HFF-Myc (cell line): ENCODE results near the gene CPNE6.

ENCODE experiments used
- DNase-seq: peaks from one replicate; pipeline ENCODE4 v3.0.0-alpha.2; 2011; ENCODE audit warnings: low read depth; ENCODE audit errors: extremely low read depth
- H3K4me3 ChIP-seq: replicated peaks from 2 replicates; pipeline ENCODE4 v1.5.1; 2011; ENCODE audit warnings: low read depth, mild to moderate bottlenecking, control low read depth, low read length
- TF ChIP-seq, protein P1 (sequence below): IDR thresholded peaks from 2 replicates; pipeline ENCODE4 v1.5.1; 2012; ENCODE audit warnings: mild to moderate bottlenecking, low read depth, low read length, control low read depth; ENCODE audit errors: missing control alignments

CPNE6 gene

DNA sequence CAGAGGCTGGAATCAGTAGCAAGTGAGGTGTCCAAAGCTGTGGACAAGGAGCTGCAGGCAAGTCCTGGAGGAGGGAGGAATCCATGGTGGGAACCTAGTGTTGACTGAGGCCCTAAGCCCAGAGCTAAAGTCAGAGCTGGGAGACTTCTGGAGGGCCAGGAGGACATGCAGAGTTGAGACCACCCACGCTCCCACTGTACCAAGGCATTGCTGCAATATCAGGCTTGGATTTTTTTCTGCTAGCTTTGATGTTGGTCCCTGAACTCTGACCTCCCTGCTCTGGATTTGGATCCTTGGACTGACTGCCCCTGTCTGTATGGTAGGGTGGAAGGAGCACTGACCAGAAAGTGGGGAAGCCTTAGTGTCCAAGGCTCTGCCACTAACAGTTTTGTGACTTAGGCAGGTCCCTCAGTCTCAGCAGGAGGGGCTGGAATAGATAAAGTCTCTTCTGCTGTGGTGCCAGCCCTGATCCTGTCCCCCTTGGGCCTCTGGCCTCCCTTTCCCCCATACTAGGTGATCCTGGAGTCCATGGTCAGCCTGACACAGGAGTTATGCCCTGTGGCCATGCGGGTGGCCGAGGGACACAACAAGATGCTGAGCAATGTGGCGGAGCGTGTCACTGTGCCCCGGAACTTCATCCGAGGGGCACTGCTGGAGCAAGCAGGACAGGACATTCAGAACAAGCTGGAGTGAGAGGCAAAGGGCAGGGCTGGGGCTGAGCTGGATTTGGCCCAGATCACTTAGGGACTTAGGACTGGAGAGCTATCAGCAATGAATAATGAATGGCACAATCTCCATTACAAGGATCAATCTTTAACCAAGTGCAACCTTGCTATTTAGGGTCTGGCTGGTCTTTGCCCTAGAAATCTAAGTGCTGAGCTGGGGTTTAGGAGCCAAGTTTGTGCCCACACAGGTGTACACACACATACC, 10.1 kb upstream of the CPNE6 start:
- TF ChIP-seq, protein P1, sequence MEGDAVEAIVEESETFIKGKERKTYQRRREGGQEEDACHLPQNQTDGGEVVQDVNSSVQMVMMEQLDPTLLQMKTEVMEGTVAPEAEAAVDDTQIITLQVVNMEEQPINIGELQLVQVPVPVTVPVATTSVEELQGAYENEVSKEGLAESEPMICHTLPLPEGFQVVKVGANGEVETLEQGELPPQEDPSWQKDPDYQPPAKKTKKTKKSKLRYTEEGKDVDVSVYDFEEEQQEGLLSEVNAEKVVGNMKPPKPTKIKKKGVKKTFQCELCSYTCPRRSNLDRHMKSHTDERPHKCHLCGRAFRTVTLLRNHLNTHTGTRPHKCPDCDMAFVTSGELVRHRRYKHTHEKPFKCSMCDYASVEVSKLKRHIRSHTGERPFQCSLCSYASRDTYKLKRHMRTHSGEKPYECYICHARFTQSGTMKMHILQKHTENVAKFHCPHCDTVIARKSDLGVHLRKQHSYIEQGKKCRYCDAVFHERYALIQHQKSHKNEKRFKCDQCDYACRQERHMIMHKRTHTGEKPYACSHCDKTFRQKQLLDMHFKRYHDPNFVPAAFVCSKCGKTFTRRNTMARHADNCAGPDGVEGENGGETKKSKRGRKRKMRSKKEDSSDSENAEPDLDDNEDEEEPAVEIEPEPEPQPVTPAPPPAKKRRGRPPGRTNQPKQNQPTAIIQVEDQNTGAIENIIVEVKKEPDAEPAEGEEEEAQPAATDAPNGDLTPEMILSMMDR, result no peak
- no peak for DNase-seq
- no peak overlapping the region for H3K4me3 ChIP-seq

DNA sequence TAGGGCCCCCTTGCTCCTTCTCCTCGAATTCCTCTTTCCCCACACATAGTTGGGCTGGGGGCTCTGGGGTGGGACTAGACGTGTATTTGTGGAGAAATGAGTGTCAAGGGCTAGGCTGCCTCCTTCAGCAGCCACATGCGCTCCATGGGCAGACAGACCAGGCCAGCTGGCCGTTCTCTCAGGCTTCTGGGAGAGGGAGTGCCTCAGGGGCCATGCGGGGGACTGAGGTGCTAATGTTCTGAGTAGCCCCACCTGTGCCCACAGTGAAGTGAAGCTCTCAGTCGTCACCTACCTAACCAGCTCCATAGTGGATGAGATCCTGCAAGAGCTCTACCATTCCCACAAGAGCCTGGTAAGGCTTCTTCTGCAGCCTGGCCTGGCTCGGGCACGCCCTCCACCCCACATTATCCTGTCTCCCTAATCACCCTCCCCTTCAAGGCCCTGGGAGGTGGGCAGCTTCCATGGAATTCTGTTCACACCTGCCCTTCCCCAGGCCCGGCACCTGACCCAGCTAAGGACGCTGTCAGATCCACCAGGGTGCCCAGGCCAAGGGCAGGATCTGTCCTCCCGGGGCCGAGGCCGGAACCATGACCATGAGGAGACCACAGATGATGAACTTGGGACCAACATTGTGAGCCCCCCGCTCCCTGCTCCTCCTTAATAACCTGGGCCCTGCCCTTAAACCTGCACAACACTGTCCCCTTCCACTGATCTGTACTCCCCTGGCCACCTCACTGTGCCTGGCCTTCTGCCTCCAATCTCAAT, 9.0 kb upstream of the CPNE6 start:
- TF ChIP-seq, protein P1, result no peak
- no peak for DNase-seq
- H3K4me3 ChIP-seq, result no peak overlapping the region

DNA sequence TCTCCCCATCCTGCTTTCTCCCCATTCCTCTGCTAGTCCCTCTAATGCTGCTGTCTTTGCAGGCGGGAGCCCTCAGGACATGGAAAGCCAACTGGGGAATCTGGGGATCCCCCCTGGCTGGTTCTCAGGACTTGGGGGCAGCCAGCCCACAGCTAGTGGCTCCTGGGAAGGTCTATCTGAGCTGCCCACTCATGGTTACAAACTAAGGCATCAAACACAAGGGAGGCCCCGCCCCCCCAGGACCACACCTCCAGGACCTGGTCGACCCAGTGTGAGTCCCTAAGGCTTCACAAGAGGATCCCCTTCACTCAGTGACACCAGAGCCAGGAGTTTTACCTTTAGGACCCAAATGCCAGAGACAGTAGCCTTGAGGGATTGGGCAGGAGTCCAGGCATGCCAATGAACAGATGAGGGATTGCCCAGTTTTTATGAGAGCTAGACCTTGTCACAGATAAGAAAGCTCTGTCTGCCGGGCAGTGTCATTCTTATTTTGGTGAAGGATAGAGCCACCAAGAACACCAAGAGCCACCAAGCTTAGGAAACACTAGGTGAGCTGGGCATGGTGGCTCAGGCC, 8.0 kb upstream of the CPNE6 start:
- no peak for DNase-seq
- TF ChIP-seq, protein P1, result no peak
- H3K4me3 ChIP-seq, result no peak overlapping the region

DNA sequence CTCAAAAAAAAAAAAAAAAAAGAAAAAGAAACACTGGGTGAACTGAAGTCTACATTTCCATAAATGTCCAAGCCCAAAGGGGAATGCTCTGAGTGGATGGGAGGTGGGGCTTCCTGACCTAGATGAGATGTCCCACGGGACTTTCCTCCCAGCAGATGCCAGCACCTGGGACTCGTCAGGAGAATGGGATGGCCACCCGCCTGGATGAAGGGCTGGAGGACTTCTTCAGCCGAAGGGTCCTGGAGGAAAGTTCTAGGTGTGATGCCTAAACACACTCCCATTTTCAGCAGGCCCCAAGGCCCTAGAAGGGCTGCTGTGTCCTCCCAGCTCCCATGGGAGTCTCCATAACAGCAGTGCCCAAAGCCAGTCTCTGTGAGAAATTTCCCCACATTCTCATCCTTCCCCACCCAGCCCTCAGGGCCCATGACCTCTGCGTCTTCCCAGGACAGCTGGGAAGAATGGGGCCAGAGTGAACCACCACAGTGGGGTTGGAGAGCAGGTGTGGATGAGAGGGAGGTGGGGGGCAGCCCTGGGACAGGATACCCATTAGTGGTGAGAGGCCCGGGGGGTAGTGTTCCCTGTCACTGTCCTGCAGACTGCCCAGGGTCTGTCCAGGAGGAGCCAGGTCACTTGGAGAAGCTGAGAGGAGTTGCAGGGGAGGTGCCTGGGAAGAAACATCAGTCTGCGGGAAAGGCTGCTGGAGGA, 7.1 kb upstream of the CPNE6 start:
- H3K4me3 ChIP-seq, result no peak overlapping the region
- DNase-seq, result no peak
- TF ChIP-seq, protein P1, result no peak

DNA sequence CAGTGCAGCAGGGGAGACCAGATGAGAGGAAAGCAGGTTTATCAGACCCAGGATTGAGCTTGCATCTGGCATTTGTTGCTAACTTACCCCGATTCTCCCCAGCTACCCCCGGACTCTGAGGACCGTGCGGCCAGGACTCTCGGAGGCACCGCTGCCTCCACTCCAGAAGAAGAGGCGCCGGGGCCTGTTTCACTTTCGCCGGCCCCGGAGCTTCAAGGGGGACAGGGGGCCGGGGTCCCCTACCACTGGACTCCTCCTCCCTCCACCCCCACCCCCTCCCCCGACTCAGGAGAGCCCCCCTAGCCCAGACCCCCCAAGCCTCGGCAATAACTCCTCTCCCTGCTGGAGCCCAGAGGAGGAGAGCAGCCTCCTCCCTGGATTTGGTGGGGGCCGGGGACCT, 6.5 kb upstream of the CPNE6 start:
- TF ChIP-seq, protein P1, result no peak
- no peak for DNase-seq
- no peak overlapping the region for H3K4me3 ChIP-seq

GRCh38 chr14:24065408-24065807, 6.0 kb upstream of the CPNE6 start:
- TF ChIP-seq, protein P1, result no peak
- no peak for DNase-seq

More at GRCh38 chr14:24065408-24065807, 6.0 kb upstream of the CPNE6 start:
- no peak overlapping the region for H3K4me3 ChIP-seq
